Activated naive CD8-positive, alpha-beta T cell treated with anti-CD3 and anti-CD28 coated beads, Interleukin-2, amount 50 U/mL, for 16 hours (primary cell): Measurements from ENCODE around the gene UBC.
A peak's percentile ranks its signal among the peaks of the same experiment; 100 is the strongest.
"Not testable (repeated sequence)": the region's sequence is repeated elsewhere in the genome, so short reads cannot be mapped to it uniquely, and the experiment has no call there.

Experiments
- DNase-seq: peaks from one replicate; pipeline ENCODE4 v3.0.0-alpha.2; 2020; ENCODE audit warnings: low read depth, low spot score

The UBC gene

DNA sequence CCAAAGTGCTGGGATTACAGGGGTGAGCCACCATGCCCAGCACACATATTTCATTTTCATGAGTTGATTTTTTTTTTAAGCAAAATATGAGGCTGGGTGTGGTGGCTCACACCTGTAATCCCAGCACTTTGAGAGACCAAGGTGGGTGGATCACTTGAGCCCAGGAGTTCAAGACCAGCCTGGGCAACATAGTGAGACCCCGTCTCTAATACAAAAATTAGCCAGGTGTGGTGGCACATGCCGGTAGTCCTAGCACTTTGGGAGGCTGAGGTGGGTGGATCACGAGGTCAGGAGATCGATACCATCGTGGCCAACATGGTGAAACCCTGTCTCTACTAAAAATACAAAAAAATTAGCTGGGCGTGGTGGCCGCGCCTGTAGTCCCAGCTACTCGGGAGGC lies 17.1 kb upstream of the UBC start:
- not testable (repeated sequence) for DNase-seq

- no peak for DNase-seq
These were observed 16.1 kb upstream of the UBC start for GRCh38 chr12:124930586-124930985.

DNA sequence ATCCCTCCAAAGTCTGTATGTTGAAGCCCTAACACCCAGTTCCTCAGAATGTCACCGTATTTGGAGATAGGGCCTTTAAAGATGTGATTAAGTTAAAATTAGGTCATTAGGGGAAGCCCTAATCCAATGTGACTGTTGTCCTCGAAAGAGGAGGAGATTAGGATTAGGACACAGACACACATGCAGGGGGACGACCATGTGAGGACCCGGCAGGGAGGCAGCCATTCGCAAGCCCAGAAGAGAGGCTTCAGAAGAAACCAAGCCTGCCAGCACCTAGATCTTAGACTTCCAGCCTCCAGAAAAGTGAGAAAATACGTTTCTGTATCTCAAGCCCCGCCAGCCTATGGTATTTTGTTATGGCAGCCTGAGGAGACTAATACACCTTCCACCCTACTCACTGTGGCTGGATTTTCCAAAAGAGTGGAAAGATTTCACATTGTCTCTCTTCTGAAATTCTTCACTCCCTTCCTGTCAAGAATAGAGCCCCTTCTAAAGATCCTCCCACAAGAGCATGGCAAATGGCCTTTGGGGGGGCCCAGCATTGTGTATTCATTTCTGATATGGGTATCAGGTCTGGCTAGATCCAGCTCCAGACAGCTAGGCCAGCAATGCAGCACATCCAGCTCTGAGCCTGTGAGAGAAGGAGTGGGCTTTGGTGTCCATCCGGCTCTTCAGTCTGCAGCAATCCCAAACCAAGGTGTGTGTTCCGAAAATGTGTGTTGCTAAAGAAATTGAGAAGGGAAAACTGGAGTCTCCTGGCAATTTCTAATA lies 15.4 kb upstream of the UBC start:
- DNase-seq: no peak

- DNase-seq: no peak
These were observed 14.6 kb upstream of the UBC start for GRCh38 chr12:124928912-124929530.

- DNase-seq: no peak
These were observed 13.9 kb upstream of the UBC start for GRCh38 chr12:124928095-124928911.

- peak; percentile 82 for DNase-seq
These were observed 13.0 kb upstream of the UBC start for GRCh38 chr12:124927201-124928094.

GRCh38 chr12:124925782-124926181 lies 11.3 kb upstream of the UBC start:
- DNase-seq: not testable (repeated sequence)

DNA sequence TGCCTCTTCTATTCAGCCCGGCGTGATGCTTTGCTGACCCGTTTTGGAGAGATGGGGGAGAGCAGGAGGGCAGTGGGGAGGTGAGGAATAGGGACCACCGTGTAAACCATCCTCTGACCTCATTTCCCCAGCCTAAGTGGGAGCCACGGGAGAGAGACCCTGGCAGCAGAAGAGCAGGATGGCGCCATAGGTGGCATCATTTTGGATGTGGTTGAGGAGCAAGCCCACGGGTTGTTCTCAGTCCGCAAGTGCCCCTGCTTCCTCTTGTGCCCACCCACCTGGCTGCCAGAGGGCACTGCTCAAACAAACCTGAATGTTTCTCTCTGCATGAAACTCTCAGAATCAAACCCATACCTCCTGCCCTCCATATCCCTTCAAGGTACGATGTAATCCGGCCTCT lies 10.7 kb upstream of the UBC start:
- DNase-seq: no peak

GRCh38 chr12:124923905-124924734 lies 9.7 kb upstream of the UBC start:
- no peak for DNase-seq

- DNase-seq: no peak
These were observed 7.0 kb upstream of the UBC start for GRCh38 chr12:124921200-124922031.

GRCh38 chr12:124920353-124920935 lies 6.0 kb upstream of the UBC start:
- DNase-seq: no peak

GRCh38 chr12:124919521-124920352 lies 5.3 kb upstream of the UBC start:
- no peak for DNase-seq

- not testable (repeated sequence) for DNase-seq
These were observed 4.2 kb upstream of the UBC start for GRCh38 chr12:124918622-124918988.

DNA sequence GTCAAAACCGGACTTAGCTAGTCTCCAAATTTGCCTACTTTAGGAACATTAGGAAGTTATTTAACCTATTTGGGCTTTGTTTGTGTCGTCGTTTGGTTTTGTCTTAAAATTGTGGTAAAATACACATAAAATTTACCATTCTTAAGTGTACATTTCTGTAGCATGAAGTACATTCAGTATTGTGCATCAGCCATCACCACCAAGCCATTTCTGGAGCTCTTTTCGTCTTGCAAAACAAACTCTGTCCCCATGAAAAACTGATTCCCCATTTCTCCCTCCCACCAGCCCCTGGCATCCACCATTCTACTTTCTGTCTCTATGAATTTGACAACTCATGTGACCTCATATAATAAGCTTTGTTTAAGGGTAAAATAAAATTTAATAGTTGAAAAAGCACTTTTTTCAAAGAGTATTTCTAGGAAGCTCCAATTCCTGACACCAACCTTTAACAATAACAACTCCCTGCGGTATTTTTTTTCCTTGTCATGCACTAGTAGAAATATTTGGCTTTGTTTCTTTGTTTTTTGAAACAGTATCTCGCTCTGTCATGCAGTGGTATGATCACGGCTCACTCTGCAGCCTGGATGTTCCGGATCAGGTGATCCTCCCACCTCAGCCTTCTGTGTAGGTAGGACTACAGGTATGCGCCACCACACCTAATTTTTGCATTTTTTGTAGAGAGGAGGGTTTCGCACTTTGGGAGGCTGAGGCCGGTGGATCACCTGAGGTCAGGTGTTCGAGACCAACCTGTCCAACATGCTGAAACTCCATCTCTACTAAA lies 3.6 kb upstream of the UBC start:
- DNase-seq: no peak

DNA sequence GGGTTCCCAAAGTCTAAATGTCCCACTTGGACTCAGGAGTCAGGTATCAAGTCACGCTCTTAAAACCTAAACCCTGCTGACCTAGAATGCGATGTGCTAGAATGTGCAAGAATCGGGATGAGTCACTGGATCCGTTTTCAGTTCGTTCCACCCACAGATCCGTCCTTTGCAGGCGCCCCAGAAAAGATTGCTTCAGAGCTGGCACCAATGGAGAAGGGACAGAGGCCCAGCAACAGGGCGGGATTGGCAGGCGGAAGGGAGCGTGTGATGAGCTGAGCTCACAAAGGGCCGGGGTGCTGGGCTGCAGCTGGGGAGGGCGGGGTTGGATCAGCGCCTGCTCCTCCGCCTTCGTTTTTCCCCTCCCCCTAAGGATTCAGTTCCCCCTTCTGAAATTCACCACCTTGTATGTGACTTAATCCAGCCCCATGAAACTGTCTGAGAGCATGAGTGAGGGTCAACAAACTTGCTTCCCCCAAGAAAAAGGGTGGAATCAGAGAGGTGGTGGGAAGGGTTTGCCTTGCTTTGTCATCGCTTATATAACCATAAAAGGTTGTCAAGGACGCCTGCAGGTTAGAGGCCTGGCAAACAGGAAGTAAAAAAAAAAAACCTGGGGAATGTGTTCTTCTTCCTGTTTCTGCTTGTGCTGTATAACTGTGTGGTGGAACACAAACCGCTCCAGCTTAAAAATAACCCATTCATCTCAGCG lies 2.8 kb upstream of the UBC start:
- DNase-seq: peak; percentile 81

DNA sequence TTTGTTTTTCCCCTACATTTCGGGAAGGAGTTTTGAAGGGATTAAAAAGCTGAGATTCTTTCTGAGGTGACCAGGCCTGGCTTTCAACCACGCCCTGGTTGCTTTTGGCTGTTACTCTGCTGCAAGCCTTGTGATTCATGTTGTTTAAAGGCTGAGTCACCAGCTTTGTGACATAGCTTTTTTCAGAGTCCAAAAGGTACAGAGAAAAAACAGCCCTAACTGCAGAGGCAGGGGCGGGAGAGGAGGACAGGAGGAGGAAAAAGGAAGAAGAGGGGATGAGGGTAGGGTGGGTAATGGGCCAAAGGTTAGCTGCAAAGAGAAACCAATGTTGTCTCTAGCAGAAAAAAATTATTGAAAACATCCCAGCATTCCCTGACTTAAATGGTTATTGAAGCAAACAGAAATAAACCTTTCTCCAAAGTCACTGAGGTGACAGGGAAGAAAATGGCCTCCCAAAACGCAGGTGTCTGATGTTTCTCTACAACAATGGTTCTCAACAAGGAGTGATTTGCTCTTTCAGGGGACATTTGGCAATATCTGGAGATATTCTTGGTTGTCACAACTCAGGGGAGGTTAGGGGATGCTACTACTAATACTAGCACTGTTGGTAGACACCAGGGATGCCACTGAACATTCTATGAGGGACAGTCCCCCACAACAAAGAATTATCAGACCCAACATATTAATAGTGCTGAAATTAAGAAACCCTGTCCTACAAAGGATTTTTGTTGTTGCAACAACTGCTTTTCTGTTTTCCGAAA lies 2.1 kb upstream of the UBC start:
- no peak for DNase-seq
